Glutamatergic neuron (in vitro differentiated cells): ENCODE data around the gene DDX23. TPM values are rescaled to one million over a fixed set of nuclear protein-coding genes. Genes with fewer than 3 reads are reported as not detected.

ENCODE experiments used
- DNase-seq: peaks from one replicate; pipeline ENCODE4 v3.0.0; 2022
- H3K27ac Mint-ChIP-seq: one replicate; pipeline ENCODE4 v1.8.0; 2020; ENCODE audit warnings: mild to moderate bottlenecking, mixed read lengths, inconsistent platforms; ENCODE audit not compliant: unreplicated experiment
- H3K27me3 Mint-ChIP-seq: one replicate; pipeline ENCODE4 v1.8.0; 2020; ENCODE audit warnings: mild to moderate bottlenecking, moderate library complexity, mixed read lengths, inconsistent platforms; ENCODE audit not compliant: unreplicated experiment
- H3K36me3 Mint-ChIP-seq: one replicate; pipeline ENCODE4 v1.8.0; 2020; ENCODE audit warnings: mild to moderate bottlenecking, mixed read lengths, inconsistent platforms; ENCODE audit not compliant: unreplicated experiment
- H3K4me1 Mint-ChIP-seq: one replicate; pipeline ENCODE4 v1.8.0; 2020; ENCODE audit warnings: mild to moderate bottlenecking, low read depth, mixed read lengths, inconsistent platforms; ENCODE audit not compliant: unreplicated experiment
- H3K4me3 Mint-ChIP-seq: one replicate; pipeline ENCODE4 v1.8.0; 2020; ENCODE audit warnings: mild to moderate bottlenecking, mixed read lengths, inconsistent platforms; ENCODE audit not compliant: unreplicated experiment
- H3K9me3 Mint-ChIP-seq: one replicate; pipeline ENCODE4 v1.8.0; 2020; ENCODE audit warnings: mild to moderate bottlenecking, moderate library complexity, mixed read lengths, inconsistent platforms; ENCODE audit not compliant: unreplicated experiment
- total RNA-seq: library from RNA; stranded (reverse); fragmentation: NEBNext Ultra II Directional; extraction: Animal tissue kit (Norgen Biotek cat#: 25700); gene quantifications from one replicate; pipeline ENCODE4 v1.2.1, GENCODE V29; 2021; ENCODE audit not compliant: unreplicated experiment
- TF ChIP-seq, protein P1 (sequence below): fragments of 200-600 bp; sonication (generic); IDR thresholded peaks from one replicate; pipeline ENCODE4 v1.5.0; 2021; ENCODE audit not compliant: partially characterized antibody, unreplicated experiment

The DDX23 gene
- total RNA-seq, 1 donor from 2014 or later: 65.7 TPM

DNA sequence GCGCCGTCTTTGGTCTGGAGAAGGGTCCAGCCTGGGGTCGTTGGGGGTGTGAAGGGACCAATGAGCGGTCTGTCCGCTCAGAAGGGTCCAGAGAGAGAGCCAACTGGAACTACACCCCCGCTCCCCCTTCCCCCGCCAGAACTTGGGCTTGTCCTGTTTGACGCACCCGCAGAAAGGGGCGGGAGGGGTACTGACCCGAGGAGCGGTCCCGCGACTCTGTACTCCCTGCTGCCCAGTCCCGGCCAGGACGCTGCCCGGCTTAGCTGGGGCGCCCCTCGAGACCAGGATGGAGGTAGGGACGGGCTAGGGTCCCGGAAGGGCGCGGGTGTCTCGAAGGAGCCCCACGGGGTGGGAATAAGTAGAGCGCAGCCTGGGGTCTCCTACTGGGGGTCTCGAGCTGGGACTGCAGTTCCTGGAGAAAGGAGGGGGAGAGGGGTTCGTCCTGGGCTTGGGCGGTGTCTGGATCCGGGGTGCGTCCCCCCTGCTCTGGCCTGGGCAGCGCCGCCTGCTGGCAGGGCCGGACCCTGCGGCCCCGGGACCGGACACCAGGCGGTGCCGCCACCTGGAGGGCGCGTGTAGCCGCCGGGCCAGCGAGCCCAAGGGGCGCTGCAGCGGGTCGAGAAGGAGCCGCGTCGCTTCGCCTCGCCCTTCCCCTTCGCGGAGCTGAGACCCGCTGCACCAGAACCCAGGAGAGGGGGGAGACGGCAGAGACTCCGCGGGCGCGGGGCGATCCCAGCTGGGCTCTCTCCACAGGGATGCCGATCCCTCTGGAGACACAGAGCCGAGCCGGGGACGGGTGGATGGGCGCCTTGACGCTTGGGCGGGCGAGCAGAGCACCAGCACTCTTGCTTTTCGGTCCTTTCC, 37.5 kb downstream of the DDX23 start:
- Mint-ChIP-seq H3K27ac (peak overlapping the region; percentile 48), H3K4me3 (peak overlapping the region; percentile 95), H3K36me3 (peaks cover 4% of the 10 kb centered on the region), H3K27me3 (peaks cover 24% of the 10 kb centered on the region), H3K4me1 (peaks cover 31% of the 10 kb centered on the region), H3K9me3 (peaks cover 18% of the 10 kb centered on the region)
- TF ChIP-seq, protein P1, sequence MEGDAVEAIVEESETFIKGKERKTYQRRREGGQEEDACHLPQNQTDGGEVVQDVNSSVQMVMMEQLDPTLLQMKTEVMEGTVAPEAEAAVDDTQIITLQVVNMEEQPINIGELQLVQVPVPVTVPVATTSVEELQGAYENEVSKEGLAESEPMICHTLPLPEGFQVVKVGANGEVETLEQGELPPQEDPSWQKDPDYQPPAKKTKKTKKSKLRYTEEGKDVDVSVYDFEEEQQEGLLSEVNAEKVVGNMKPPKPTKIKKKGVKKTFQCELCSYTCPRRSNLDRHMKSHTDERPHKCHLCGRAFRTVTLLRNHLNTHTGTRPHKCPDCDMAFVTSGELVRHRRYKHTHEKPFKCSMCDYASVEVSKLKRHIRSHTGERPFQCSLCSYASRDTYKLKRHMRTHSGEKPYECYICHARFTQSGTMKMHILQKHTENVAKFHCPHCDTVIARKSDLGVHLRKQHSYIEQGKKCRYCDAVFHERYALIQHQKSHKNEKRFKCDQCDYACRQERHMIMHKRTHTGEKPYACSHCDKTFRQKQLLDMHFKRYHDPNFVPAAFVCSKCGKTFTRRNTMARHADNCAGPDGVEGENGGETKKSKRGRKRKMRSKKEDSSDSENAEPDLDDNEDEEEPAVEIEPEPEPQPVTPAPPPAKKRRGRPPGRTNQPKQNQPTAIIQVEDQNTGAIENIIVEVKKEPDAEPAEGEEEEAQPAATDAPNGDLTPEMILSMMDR: peak; percentile 99
- DNase-seq: peak; percentile 94

DNA sequence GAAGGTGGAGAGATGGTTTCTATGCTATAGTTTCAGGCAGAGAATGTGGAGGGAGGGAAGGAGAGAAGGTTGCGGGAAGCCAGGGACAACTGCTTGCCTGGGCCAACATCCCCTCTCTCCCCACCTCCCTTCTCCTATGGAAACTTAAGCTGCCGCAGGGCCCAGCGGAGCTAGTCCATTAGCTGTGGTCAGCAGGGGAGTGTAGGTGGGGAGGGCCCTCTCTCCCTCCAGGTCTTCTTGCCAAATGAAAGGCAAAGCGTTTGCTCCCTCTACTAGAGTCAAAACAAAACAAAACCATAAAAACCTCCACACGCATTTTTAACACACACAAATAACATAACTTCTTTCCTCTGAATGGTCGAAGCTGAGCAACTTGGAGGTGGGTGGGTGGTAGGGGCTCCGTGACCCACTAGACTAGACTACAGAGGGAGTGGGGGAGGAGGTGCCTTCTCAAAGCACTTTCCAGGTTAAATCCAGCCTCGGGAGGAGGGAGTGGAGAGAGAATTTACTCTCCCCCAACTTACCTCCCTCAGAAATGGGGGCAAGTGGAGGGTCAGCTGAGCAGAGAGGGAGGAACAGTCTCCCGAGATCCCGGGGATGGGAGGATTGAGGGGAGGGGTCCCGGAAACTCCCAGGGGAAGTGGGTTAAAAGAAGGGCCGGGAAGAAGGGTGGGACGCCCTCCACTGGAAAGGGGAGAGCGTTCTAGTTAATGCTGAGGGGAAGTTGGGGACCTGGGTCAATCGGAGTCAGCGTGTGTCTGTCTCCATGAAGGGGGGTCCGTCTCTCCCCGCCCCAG, 38.3 kb downstream of the DDX23 start:
- DNase-seq: no peak
- no peak overlapping the region for H3K27ac Mint-ChIP-seq
- H3K4me1 Mint-ChIP-seq: peaks cover 31% of the 10 kb centered on the region
- peaks cover 18% of the 10 kb centered on the region for H3K27me3 Mint-ChIP-seq
- TF ChIP-seq, protein P1: no peak
- peaks cover 15% of the 10 kb centered on the region for H3K9me3 Mint-ChIP-seq
- H3K36me3 Mint-ChIP-seq: peaks cover 4% of the 10 kb centered on the region
- H3K4me3 Mint-ChIP-seq: peak overlapping the region; percentile 95

DNA sequence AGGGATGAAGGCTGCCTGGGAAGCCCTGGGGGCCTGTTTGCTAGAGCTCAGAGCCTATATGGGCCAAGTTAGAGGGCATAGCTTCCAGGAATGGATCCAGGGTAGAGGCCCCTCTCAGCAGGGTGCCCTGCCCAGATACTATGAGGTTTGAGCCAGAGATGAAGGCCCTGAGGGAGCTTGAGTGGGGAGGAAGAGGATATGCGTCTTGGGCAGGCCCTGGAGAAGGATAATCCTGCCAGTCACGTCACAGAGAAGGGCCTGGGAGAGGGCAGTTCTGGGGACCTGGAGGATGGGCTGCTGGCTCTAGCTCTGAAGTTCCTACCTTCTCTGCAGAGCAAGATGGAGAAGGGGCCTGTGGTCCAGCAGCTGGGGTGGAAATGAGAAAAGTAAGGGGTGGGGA, 39.6 kb downstream of the DDX23 start:
- H3K36me3 Mint-ChIP-seq: peaks cover 4% of the 10 kb centered on the region
- H3K4me3 Mint-ChIP-seq: no peak overlapping the region
- peaks cover 30% of the 10 kb centered on the region for H3K4me1 Mint-ChIP-seq
- TF ChIP-seq, protein P1: no peak
- peaks cover 15% of the 10 kb centered on the region for H3K9me3 Mint-ChIP-seq
- H3K27me3 Mint-ChIP-seq: peaks cover 18% of the 10 kb centered on the region
- no peak for DNase-seq
- no peak overlapping the region for H3K27ac Mint-ChIP-seq

DNA sequence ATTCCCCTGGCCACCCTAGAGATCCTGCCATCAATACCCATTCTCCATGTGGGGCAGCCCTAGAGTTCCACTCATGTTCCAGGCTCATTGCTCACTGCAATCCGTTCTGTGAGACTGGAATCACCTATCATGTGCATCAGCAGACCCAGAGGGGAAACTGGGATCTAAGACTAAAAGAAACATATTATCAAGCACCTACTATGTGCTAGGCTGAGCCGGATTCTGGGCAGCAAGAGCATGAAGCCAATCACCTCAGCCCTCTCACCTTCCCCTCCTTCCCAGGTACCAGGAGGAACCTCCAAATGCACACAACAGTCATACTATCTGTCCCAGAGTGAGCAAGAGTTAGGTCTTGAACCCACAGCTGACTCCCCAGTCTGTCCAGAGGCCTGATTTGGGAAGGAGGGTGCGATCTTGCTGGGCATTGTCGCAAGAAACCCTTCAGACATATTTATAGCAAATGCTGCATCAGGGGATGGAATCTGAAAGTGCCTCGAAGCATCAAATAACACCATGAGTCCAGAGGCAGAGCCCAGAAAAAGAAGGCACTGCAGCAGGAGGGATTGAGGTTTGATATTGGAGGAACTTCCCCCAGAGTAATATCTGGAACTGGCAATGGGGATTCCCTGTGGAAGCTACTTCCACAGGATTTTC, 40.4 kb downstream of the DDX23 start:
- Mint-ChIP-seq H3K27me3 (peaks cover 14% of the 10 kb centered on the region), H3K36me3 (no peaks in the 10 kb centered on the region), H3K4me1 (peaks cover 24% of the 10 kb centered on the region), H3K9me3 (peaks cover 12% of the 10 kb centered on the region), H3K4me3 (no peak overlapping the region), H3K27ac (no peak overlapping the region)
- no peak for DNase-seq
- TF ChIP-seq, protein P1: no peak
